Choroid plexus epithelial cell (primary cell): Measurements from ENCODE around the gene CCDC121.

Experiments
- DNase-seq: peaks from one replicate; pipeline ENCODE4 v3.0.0-alpha.2; 2010; ENCODE audit warnings: low read depth
- H3K4me3 ChIP-seq: 2 replicates; pipeline ENCODE4 v1.5.1; 2011; ENCODE audit warnings: low read depth, mild to moderate bottlenecking, control low read depth, low read length, moderate library complexity
- CTCF ChIP-seq: conservative IDR thresholded peaks from 2 replicates; pipeline ENCODE4 v1.5.1; 2011; ENCODE audit warnings: low read depth, mild to moderate bottlenecking, control low read depth, inconsistent platforms, low read length, moderate library complexity

CCDC121 gene

GRCh38 chr2:27591745-27592144, 37.1 kb downstream of the CCDC121 start:
- H3K4me3 ChIP-seq: no peak overlapping the region
- peak; percentile 33 for DNase-seq
- TF ChIP-seq CTCF: no peak

- no peak for DNase-seq
- TF ChIP-seq CTCF: no peak
- H3K4me3 ChIP-seq: no peak overlapping the region
Measured at GRCh38 chr2:27588308-27588707, 40.5 kb downstream of the CCDC121 start.

GRCh38 chr2:27587025-27587424, 41.8 kb downstream of the CCDC121 start:
- DNase-seq: no peak
- no peak for TF ChIP-seq CTCF
- H3K4me3 ChIP-seq: no peak overlapping the region

- no peak overlapping the region for H3K4me3 ChIP-seq
Measured at GRCh38 chr2:27584597-27584996, 44.2 kb downstream of the CCDC121 start.

GRCh38 chr2:27583390-27583915, 45.4 kb downstream of the CCDC121 start:
- H3K4me3 ChIP-seq: peak overlapping the region; percentile 80
- no peak for TF ChIP-seq CTCF
- no peak for DNase-seq

More at GRCh38 chr2:27584597-27584996, 44.2 kb downstream of the CCDC121 start:
- TF ChIP-seq CTCF: no peak
- no peak for DNase-seq

GRCh38 chr2:27582695-27583389, 46.0 kb downstream of the CCDC121 start, which contains the start of gene ZNF512:
Gene ZNF512 (plus strand): TSS chr2:27583042. CDS start chr2:27583113, 71 bp downstream.
- peak; percentile 96 for DNase-seq
- peak within 1 kb of the TSS; percentile 80 for H3K4me3 ChIP-seq
- no peak for TF ChIP-seq CTCF

GRCh38 chr2:27582129-27582694, 46.6 kb downstream of the CCDC121 start:
- no peak for DNase-seq
- TF ChIP-seq CTCF: no peak
- H3K4me3 ChIP-seq: peak overlapping the region; percentile 80
